ENCODE measurements around the gene GPATCH3.
"Not testable (repeated sequence)": the region's sequence is repeated elsewhere in the genome, so short reads cannot be mapped to it uniquely, and the experiment has no call there.

Gene GPATCH3

GRCh38 chr1:26848941-26849774 is 51.1 kb downstream of the GPATCH3 start:
- in situ Hi-C loops (cut with MboI; ENCODE audit: low sequenced_read_pairs), result no loop called here

DNA sequence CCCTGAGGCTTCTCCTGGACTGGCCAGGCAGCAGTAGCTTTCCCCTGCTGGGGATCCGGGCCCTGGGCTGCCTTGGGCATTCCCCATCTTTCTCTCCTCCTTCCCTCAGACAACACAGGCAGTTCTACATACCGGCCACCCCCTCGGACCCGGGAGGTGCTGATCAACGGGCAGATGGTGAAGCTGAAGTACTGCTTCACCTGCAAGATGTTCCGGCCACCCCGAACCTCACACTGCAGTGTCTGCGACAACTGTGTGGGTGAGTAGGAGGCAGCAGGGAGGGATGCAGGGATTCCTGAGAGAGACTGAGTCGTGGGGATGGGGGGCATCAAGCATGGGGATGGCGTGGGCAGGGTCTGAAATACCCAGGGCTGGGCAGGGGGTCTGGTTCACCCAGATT is 51.8 kb downstream of the GPATCH3 start:
- in situ Hi-C loops (cut with MboI; ENCODE audit: low sequenced_read_pairs), result no loop called here

DNA sequence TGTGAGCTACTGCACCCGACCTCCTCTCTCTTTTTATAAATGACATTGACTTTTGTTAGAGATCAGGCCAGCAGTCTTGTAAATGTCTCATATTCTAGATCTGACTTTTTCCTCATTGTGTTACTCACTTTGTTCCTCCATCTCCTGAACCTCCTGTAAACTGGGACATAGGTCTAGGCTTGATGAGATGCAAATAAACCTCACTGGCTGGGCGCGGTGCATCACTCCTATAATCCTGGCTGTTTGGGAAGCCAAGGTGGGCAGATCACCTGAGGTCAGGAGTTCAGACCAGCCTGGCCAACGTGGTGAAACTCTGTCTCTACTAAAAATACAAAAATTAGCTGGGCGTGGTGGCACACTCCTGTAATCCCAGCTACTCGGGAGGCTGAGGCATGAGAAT is 52.4 kb downstream of the GPATCH3 start:
- in situ Hi-C loops (cut with MboI; ENCODE audit: low sequenced_read_pairs), result not testable (repeated sequence)

DNA sequence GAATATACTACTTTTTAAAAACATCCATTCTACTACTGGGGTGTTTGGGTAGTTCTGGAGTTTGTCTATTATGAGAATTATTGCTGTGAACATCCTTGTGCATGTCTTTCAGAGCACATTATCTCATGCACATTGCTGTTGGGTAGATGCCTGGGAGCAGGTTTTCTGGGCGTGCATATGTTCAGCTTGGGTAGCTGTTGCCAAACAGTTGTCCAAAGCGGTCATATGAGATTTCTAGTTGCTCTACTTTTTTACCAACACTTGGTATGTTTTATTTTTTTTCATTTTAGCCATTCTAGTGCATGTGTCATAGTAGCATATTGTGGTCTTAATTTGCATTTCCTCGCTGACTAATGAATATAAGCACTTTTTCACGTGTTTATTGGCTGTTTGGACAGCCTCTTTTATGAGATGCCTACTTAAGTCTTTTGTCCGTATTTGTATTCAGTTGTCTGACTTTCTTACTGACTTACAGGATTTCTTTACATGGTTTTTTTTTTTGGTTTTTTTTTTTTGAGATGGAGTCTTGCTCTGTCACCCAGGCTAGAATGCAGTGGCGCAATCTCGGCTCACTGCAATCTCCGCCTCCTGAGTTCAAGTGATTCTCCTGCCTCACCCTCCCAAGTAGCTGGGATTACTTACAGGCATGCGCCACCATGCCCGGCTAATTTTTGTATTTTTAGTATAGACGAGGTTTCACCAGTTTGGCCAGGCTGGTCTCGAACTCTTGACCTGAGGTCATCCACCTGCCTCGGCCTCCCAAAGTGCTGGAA is 55.7 kb downstream of the GPATCH3 start:
- in situ Hi-C loops (cut with MboI; ENCODE audit: low sequenced_read_pairs), result no loop called here

Data from hTERT RPE-1 (cell line).